NCI-H2196 (cell line): Measurements from ENCODE around the gene CREB3L4.
A peak's percentile ranks its signal among the peaks of the same experiment; 100 is the strongest.

Source experiments
- DNase-seq: peaks from one replicate; lab custom pipeline; 2025; ENCODE audit not compliant: unreplicated experiment; lab: John Stamatoyannopoulos, UW

CREB3L4 gene

GRCh38 chr1:153967107-153967999 is at the start of gene CREB3L4:
Gene CREB3L4, plus strand, starts transcription at chr1:153967902. Its CDS starts 624 bp downstream, at chr1:153968526.
- DNase-seq: peak; percentile 95

- DNase-seq: no peak
Measured at GRCh38 chr1:153919876-153920852, 47.5 kb upstream of the CREB3L4 start.

- no peak for DNase-seq
Measured at GRCh38 chr1:153921080-153921802, 46.5 kb upstream of the CREB3L4 start.

DNA sequence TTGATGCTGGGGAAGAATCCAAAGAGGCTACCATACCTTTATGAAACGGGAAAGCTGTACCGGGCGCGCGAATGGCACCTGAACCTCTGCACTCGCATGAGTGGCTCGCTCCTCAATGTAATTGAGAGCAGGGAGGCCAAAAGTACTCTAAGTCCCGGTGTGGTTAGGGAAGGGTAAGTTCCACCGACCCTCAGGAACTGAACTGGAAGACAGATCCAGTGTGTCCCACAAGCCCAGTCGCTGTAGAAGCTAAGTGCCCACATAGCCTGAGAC is 46.0 kb upstream of the CREB3L4 start:
- DNase-seq: no peak

GRCh38 chr1:153922076-153922971 is 45.4 kb upstream of the CREB3L4 start:
- DNase-seq: peak; percentile 78

- DNase-seq: peak; percentile 99
Measured at GRCh38 chr1:153922972-153923925, 44.5 kb upstream of the CREB3L4 start, which contains the start of gene GATAD2B. Gene GATAD2B, minus strand, starts transcription at chr1:153922972. Its CDS starts 94,625 bp downstream, at chr1:153828347.

- no peak for DNase-seq
Measured at GRCh38 chr1:153926405-153926804, 41.3 kb upstream of the CREB3L4 start.

DNA sequence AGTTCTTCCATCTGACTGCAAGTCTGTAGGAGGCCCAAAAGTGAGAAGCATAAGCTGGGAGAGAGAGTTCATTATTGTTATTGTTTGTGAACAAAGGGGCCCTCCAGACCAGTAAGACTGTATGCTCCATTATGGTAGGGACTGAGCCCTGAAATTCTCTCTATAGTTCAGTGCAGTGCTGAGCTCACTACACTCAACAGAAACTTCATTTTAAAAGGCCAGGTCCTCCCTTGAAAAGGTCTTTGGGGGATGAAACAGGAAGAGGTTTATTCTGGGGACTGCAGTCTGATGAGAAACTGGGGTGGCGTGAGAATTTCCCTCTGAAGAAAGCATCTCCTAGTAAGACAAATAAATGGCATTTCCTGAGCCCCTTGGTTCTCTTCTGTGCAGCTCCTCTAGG is 39.5 kb upstream of the CREB3L4 start:
- DNase-seq: no peak

DNA sequence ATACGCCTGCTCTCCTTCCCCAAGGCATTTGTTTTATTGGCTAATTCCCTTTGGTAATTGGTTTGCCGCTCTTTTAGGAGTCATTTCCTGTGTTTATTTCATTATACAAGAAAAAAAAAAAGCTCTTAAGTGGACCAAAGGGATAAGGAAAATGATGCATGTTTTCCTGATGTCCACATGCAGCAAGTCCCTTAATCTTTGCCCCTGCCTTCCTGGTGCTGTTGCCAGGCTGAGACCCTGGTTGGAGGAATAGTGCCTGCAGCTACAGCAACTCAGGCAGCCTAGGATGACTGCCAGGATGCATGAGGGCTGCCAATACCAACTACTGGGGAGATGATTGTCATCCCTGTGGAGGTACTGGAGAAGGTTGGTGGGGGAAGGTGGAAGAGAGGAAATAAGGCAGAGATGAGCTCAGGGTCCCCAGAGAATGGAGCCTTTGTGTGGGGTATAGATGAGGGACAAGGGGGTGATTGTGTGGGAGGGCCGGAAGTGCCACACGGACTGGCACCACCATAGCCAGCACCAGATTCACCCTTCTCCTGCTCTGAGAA is 38.8 kb upstream of the CREB3L4 start:
- no peak for DNase-seq

DNA sequence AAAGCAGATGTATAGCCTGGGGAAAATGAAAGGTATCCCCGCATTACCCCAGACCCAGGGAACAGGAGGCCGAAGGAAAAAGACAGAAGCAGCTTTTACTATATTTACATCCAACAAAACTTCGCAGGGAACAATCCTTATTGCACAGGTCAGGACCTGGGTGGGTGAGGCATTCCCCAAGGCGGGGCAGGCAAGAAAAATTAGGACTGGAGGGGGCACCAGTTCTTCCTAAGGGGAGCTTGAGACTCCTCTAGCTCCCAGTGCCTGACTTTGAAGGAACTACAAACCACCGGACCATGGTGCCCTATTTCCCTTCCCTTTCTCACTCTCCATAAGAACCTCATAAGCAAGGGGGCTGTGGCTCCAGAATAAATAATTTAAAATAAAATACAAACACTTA is 38.3 kb upstream of the CREB3L4 start:
- DNase-seq: no peak

- no peak for DNase-seq
Measured at GRCh38 chr1:153929981-153930948, 37.4 kb upstream of the CREB3L4 start.

DNA sequence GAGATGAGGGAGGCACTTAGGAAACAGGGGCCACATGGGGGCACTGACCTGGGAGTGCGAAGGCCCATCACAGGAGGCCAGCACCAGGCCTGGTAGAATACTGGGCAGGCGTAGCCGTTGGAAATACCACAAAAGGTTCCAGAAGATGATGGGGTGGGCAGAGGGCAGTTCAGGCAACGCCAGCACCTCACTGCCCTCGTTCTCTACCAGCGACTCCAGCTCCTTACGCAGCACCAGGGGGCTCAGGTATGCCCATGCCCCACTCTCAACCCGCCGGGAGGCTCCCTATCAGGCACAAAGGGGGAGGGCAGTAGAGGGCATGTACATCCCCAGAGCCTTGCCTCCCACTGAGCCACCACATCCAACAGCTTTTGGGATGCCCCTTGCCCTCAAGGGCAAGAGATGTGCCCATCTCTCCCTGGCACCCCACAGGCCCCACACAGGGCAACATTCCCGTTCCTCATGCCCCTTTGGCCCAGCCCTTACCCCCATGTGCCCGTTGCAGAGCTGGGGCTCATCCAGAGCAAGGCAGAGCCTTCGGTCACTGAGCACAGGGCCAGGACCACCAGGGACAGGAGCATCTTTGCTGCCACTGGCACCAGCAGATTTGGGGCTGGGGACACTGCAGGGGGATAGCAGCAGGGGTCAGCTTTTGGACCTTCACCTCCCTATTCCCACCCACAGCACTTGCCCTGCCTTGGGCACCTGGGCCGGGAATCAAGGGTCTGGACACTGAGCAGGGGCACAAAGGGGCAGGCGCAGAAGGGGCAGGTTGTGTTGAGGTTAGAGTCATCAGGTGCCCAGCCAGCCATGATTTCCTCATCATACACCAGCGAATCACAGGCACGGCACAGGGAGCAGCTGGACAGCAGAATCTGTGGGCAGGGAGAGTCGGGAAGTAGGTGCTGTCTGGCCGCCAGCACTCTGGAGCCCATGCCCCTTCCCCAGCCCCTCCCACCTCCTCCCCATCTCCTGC is 35.3 kb upstream of the CREB3L4 start:
- no peak for DNase-seq

- no peak for DNase-seq
Measured at GRCh38 chr1:153933430-153933829, 34.3 kb upstream of the CREB3L4 start.

GRCh38 chr1:153933955-153934354 is 33.7 kb upstream of the CREB3L4 start:
- no peak for DNase-seq

- DNase-seq: no peak
Measured at GRCh38 chr1:153934746-153935145, 33.0 kb upstream of the CREB3L4 start.
